Kidney epithelial cell (primary cell): ENCODE measurements around the gene RPL9. TPM values are rescaled to one million over a fixed set of nuclear protein-coding genes. Genes with fewer than 3 reads are reported as not detected.

ENCODE experiments used
- DNase-seq: peaks from one replicate; pipeline ENCODE4 v3.0.0-alpha.2; 2010; ENCODE audit warnings: low read depth
- H3K27me3 ChIP-seq: 2 replicates; pipeline ENCODE4 v1.6.0; 2011; ENCODE audit warnings: low read length; ENCODE audit not compliant: control insufficient read depth, insufficient read depth
- H3K36me3 ChIP-seq: 2 replicates; pipeline ENCODE4 v1.5.1; 2011; ENCODE audit warnings: low read length; ENCODE audit not compliant: control insufficient read depth, insufficient read depth
- H3K4me3 ChIP-seq: 2 replicates; pipeline ENCODE4 v1.5.1; 2011; ENCODE audit warnings: low read depth, mild to moderate bottlenecking, control low read depth, low read length
- total RNA-seq: library from RNA; depleted of rRNA; stranded (reverse); fragments of >200 nt; gene quantifications from 2 replicates; pipeline ENCODE4 v1.2.3, GENCODE V29; 2015
- TF ChIP-seq, protein P1 (sequence below): IDR thresholded peaks from 2 replicates; pipeline ENCODE4 v1.5.1; 2011; ENCODE audit warnings: mild to moderate bottlenecking, moderate library complexity, low read length, control low read depth, inconsistent platforms; ENCODE audit not compliant: insufficient read depth, poor library complexity, severe bottlenecking

The RPL9 gene
- total RNA-seq, 1 donor from 2014 or later: 6,223 TPM

DNA sequence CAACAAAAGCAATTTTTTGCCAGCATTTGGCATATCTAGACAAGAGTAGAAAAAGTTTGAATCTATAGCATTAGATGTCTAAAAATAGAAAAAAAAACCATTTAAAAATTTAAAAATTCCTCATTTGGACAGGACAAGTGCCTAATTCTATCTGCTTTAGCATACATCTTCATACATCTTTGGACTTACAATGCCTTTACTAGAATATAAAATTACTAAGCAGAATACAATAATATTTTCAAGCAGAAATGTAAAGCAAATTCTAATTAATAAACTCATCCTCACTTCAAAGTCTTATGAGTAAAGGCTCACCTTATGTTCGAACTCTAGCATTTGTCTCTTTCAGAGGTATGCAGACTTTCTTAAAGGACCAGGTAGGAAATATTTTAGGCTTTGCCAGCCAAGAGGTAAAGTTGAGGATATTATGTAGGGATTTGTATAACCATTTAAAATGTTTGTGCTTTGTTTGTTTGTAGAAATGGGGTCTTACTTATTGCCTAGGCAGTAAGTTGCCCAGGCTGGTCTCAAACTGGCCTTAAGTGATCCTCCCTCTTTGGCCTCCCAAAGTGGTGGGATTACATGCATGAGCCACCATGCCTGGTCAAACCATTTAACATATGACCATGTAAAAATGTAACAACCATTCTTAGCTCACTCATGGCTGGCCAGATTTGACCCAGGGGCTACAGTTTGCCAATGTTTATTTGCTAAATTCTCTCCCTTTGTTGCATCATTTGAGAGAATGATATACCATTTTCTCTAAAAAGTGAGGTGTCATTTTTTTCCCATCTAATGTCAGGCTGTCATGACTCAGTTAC is 39.4 kb upstream of the RPL9 start:
- Histone ChIP-seq H3K36me3 (no peaks in the 10 kb centered on the region), H3K27me3 (no peaks in the 10 kb centered on the region), H3K4me3 (no peak overlapping the region)
- DNase-seq: no peak
- TF ChIP-seq, protein P1, sequence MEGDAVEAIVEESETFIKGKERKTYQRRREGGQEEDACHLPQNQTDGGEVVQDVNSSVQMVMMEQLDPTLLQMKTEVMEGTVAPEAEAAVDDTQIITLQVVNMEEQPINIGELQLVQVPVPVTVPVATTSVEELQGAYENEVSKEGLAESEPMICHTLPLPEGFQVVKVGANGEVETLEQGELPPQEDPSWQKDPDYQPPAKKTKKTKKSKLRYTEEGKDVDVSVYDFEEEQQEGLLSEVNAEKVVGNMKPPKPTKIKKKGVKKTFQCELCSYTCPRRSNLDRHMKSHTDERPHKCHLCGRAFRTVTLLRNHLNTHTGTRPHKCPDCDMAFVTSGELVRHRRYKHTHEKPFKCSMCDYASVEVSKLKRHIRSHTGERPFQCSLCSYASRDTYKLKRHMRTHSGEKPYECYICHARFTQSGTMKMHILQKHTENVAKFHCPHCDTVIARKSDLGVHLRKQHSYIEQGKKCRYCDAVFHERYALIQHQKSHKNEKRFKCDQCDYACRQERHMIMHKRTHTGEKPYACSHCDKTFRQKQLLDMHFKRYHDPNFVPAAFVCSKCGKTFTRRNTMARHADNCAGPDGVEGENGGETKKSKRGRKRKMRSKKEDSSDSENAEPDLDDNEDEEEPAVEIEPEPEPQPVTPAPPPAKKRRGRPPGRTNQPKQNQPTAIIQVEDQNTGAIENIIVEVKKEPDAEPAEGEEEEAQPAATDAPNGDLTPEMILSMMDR: no peak

DNA sequence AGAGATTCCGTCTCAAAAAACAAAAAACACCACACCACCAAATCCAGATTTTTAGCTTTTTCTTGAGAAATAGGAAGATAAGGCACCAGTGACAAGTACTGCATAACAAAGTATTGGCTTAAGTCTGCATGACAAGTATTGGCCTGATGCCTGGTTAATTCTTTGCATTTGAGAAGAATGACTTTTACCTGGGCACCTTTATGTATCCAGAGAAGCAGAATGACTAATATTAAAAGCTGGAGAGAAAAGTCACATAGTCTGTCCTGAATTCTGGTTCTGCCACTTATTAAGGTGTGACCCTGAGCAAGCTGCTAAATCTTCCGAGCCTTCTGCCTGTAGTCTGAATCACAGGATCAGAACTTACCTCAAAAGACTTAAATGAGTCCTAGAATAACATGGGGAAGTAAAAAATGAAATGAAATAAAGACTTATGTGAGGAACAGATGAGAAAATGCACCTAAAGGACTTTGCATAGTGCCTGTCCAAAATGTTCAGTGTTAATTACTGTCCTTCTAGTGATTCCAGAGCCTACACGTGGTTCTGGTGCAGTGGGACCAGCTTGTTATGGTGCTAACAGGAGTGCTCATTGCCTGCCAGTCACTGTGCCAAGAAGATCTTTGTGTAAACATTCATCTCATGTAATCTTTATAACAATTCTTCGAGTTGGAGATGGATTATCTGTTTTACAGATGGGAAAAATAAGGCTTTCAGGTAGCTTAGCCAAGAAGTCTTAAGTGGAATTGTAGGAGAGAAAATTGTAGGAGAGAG is 36.9 kb upstream of the RPL9 start:
- Histone ChIP-seq H3K4me3 (no peak overlapping the region), H3K27me3 (no peaks in the 10 kb centered on the region), H3K36me3 (no peaks in the 10 kb centered on the region)
- TF ChIP-seq, protein P1: no peak
- no peak for DNase-seq

DNA sequence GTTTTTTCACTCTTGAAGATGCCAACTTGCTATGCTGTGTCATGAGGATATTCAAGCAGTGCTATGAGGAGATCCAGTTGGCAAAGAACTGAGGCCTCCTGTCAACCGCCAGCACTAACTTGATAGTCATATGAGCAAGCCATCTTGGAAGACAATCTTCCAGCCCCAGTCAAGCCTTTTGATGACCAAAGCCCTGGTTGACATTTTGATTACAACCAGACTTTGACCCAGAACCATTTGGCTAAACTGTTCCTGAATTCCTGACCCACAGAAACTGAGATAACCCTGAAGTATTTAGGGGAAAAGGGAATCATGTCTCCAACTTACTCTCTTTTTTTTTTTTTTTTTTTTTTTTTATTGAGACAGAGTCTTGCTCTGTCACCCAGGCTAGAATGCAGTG is 35.6 kb upstream of the RPL9 start:
- Histone ChIP-seq H3K27me3 (no peaks in the 10 kb centered on the region), H3K4me3 (no peak overlapping the region), H3K36me3 (no peaks in the 10 kb centered on the region)
- TF ChIP-seq, protein P1: no peak
- no peak for DNase-seq

DNA sequence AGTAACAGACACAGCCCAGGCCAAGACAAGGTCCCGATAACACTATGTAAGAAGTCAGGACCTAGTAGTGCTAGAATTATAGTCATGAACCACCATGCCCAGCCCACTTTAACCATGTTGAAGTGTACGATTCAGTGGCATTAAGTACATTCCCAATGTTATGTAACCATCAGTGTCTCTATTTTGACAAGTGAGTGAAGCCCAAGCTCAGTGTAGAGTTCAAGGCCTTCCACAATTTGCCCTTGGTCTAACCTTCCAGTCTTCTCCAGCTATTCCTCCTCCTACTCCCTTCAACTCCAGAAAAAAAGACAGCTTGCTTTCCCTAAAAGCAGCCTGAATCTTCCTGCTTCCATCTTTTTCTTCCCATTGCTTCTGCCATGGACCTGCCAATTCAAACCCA is 31.6 kb upstream of the RPL9 start:
- Histone ChIP-seq H3K27me3 (no peaks in the 10 kb centered on the region), H3K36me3 (no peaks in the 10 kb centered on the region)
- TF ChIP-seq, protein P1: no peak

DNA sequence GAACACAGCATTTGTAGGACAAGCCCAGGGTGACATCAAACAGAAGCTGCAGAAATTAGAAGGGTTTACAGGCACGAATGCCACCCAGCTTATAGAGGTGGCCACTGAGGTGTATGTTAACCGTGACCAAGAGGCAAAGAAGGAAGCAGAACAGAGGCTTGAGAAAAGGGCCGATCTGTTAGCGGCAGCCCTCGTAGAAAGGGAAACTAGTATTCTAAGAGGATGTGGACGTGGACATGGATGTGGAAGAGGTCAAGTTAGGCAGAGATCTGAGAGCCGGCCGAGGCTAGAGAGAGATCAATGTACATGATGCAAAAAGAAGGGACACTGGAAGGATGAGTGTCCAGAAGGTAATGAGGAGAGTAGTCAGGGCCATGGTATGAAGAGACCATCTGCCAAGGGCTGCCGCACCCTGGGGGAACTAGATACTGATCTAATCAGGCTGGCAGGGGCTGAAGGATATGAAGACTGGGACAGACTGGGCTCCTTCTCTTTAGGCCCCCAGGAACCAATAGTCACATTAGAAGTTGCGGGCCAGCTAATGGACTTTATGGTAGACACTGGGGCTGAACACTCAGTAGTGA is 27.6 kb upstream of the RPL9 start:
- H3K4me3 ChIP-seq: no peak overlapping the region
- no peaks in the 10 kb centered on the region for H3K36me3 ChIP-seq
- H3K27me3 ChIP-seq: no peaks in the 10 kb centered on the region
- no peak for DNase-seq
- TF ChIP-seq, protein P1: no peak

More for the DNA sequence above, 31.6 kb upstream of the RPL9 start:
- no peak for DNase-seq
- H3K4me3 ChIP-seq: no peak overlapping the region
